Measurements from ENCODE around the gene SPAST.

GRCh38 chr2:32039447-32040219 lies 23.7 kb upstream of the SPAST start, which contains the start of gene DPY30:
- TF ChIP-seq, protein P1, sequence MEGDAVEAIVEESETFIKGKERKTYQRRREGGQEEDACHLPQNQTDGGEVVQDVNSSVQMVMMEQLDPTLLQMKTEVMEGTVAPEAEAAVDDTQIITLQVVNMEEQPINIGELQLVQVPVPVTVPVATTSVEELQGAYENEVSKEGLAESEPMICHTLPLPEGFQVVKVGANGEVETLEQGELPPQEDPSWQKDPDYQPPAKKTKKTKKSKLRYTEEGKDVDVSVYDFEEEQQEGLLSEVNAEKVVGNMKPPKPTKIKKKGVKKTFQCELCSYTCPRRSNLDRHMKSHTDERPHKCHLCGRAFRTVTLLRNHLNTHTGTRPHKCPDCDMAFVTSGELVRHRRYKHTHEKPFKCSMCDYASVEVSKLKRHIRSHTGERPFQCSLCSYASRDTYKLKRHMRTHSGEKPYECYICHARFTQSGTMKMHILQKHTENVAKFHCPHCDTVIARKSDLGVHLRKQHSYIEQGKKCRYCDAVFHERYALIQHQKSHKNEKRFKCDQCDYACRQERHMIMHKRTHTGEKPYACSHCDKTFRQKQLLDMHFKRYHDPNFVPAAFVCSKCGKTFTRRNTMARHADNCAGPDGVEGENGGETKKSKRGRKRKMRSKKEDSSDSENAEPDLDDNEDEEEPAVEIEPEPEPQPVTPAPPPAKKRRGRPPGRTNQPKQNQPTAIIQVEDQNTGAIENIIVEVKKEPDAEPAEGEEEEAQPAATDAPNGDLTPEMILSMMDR (IDR thresholded peaks at IDR 0.05; ENCODE audit: low read depth, low read length): 0 out of 2 replicates have a peak, but pooled peaks have one; percentile 4
- no peak for TF ChIP-seq EZH2phosphoT487 (IDR thresholded peaks at IDR 0.05; ENCODE audit: low read depth)

All from OCI-LY3 (cell line).